Fibroblast of lung (primary cell): Measurements from ENCODE around the gene MRPS35.

Experiments used
- CTCF ChIP-seq, 2 donors: IDR thresholded peaks in 1 of 2; conservative IDR thresholded peaks in 1 of 2; 1 replicate in 1 of 2; 2 replicates in 1 of 2; pipeline ENCODE4 v1.5.1; 2011 to 2012; ENCODE audit warnings: low read length in 2 of 2, control low read depth in 1 of 2, inconsistent platforms in 1 of 2, low read depth in 1 of 2, mild to moderate bottlenecking in 1 of 2
- EZH2 ChIP-seq: IDR thresholded peaks from 2 replicates; pipeline ENCODE4 v1.5.1; 2012; ENCODE audit warnings: low read length, control low read depth, mild to moderate bottlenecking; ENCODE audit errors: missing control alignments

GRCh38 chr12:27733052-27733656 lies 22.5 kb downstream of the MRPS35 start:
- peak; percentile 93 to 94 for TF ChIP-seq CTCF (conservative IDR thresholded peaks at IDR 0.05 in 1 of 2, IDR thresholded peaks at IDR 0.05 in 1 of 2; ENCODE audit: low read depth in 1 of 2, low read length in 2 of 2)
- TF ChIP-seq EZH2: no peak
